ENCODE data around the gene DDN. TPM values are rescaled to one million over a fixed set of nuclear protein-coding genes. Genes with fewer than 3 reads are reported as not detected.
A peak's percentile ranks its signal among the peaks of the same experiment; 100 is the strongest.

Gene DDN
- total RNA-seq, 4 donors from 2014 or later: 0.19 to 0.40 (median 0.26) TPM

DNA sequence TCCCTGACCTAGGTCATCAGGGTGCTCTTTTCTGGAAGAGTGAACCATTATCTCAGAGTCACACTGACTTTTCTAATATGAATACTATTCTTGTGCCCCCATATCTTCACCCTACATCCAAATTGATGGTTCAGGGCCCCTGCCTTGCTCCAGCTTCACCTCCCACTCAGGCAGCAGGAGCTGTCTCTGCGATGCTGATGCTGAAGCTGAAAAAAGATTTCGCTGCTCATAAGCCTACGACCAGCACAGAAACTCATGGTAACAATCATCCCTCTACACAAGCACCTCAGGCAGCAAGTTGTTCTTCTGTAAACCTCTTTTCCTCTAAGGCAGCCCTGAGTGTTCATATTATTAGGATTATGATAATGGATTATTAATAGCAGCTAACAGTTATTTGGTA lies 45.1 kb downstream of the DDN start:
- peaks cover 0 to 49% (median 4%) of the 10 kb centered on the region in 3 donors for H3K36me3 ChIP-seq
- intact Hi-C loops (cut with DNase I): no loop called here
- 94 to 98% methylated on average over 3 of the region's 3 CpGs for WGBS, 2 donors
- TF ChIP-seq, protein P1, sequence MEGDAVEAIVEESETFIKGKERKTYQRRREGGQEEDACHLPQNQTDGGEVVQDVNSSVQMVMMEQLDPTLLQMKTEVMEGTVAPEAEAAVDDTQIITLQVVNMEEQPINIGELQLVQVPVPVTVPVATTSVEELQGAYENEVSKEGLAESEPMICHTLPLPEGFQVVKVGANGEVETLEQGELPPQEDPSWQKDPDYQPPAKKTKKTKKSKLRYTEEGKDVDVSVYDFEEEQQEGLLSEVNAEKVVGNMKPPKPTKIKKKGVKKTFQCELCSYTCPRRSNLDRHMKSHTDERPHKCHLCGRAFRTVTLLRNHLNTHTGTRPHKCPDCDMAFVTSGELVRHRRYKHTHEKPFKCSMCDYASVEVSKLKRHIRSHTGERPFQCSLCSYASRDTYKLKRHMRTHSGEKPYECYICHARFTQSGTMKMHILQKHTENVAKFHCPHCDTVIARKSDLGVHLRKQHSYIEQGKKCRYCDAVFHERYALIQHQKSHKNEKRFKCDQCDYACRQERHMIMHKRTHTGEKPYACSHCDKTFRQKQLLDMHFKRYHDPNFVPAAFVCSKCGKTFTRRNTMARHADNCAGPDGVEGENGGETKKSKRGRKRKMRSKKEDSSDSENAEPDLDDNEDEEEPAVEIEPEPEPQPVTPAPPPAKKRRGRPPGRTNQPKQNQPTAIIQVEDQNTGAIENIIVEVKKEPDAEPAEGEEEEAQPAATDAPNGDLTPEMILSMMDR (IDR thresholded peaks at IDR 0.05): no peak
- TF ChIP-seq POLR2A (IDR thresholded peaks at IDR 0.05): no peak
- H3K27ac ChIP-seq: no peak overlapping the region
- H3K4me1 ChIP-seq: peaks cover 13 to 53% (median 15%) of the 10 kb centered on the region in 3 donors
- H3K4me3 ChIP-seq: no peak overlapping the region
- no peak for DNase-seq
- H3K9me3 ChIP-seq: no peaks in the 10 kb centered on the region
- H3K27me3 ChIP-seq: no peaks in the 10 kb centered on the region

DNA sequence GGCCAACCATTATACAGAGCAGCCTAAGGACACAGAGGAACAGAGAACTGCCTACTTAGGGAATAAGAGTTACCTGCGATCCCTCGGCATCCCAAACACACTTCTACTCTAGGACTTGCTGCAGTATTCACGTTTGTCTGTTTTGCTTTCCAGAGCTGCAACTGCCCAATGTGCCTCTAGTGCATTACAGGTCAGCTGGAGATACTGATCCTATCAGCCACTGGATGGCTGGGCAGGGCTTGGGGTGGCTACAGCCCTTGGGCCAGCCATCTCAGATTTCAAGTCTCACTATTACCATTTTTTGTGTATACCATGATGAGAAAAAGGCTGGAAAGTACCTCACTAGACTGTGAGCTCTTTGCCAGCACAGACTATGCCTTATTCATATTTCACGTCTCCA lies 46.5 kb downstream of the DDN start:
- no peak overlapping the region for H3K27ac ChIP-seq
- no peak for DNase-seq
- TF ChIP-seq, protein P1 (IDR thresholded peaks at IDR 0.05): no peak
- no peak for TF ChIP-seq POLR2A (IDR thresholded peaks at IDR 0.05)
- intact Hi-C loops (cut with DNase I): no loop called here
- H3K4me3 ChIP-seq: no peak overlapping the region
- no peaks in the 10 kb centered on the region for H3K9me3 ChIP-seq
- no peaks in the 10 kb centered on the region for H3K27me3 ChIP-seq
- 78 to 83% methylated on average over 4 of the region's 4 CpGs for WGBS, 2 donors
- H3K4me1 ChIP-seq: peaks cover 11 to 54% (median 11%) of the 10 kb centered on the region in 3 donors
- peaks cover 0 to 56% (median 4%) of the 10 kb centered on the region in 3 donors for H3K36me3 ChIP-seq

GRCh38 chr12:48947727-48948126 lies 51.4 kb downstream of the DDN start:
- DNase-seq: no peak
- H3K27ac ChIP-seq: peak overlapping the region in 2 of 4 donors; percentile 14 to 21
- TF ChIP-seq POLR2A (IDR thresholded peaks at IDR 0.05): no peak
- TF ChIP-seq, protein P1 (IDR thresholded peaks at IDR 0.05): no peak
- no peaks in the 10 kb centered on the region for H3K27me3 ChIP-seq
- peaks cover 0 to 36% (median 2%) of the 10 kb centered on the region in 3 donors for H3K36me3 ChIP-seq
- no peaks in the 10 kb centered on the region for H3K9me3 ChIP-seq
- intact Hi-C loops (cut with DNase I): no loop called here
- no peak overlapping the region for H3K4me3 ChIP-seq
- H3K4me1 ChIP-seq: peaks cover 6 to 58% (median 20%) of the 10 kb centered on the region in 3 donors
- WGBS, 2 donors: 40 to 63% methylated on average over 3 of the region's 3 CpGs

GRCh38 chr12:48946943-48947342 lies 52.2 kb downstream of the DDN start:
- no peak for TF ChIP-seq POLR2A (IDR thresholded peaks at IDR 0.05)
- TF ChIP-seq, protein P1 (IDR thresholded peaks at IDR 0.05): no peak
- Histone ChIP-seq H3K27ac (no peak overlapping the region), H3K27me3 (no peaks in the 10 kb centered on the region), H3K36me3 (peaks cover 0 to 28% (median 0%) of the 10 kb centered on the region in 3 donors), H3K4me1 (peaks cover 6 to 64% (median 28%) of the 10 kb centered on the region in 3 donors), H3K4me3 (no peak overlapping the region), H3K9me3 (no peaks in the 10 kb centered on the region)
- DNase-seq: no peak
- WGBS, 2 donors: 70 to 75% methylated on average over 6 of the region's 6 CpGs
- intact Hi-C loops (cut with DNase I): no loop called here

DNA sequence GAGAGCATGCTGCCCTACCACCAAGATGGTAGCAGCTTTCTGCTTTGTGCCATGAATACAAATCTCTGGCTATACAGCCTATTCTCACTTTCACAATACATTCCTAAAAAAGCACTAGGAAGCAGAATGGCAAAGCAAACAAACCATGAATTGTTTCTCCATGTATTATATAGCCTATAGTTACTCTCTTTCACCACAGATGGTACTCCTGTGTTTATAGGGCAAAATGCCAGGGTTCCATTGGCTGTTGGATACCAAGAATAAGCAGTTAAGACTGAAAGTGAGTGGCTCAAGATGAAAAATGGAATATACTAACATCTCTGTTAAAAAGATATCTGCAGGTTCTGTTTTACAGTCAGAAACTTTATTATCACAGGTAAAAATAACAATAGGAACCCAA lies 53.0 kb downstream of the DDN start:
- TF ChIP-seq, protein P1 (IDR thresholded peaks at IDR 0.05): no peak
- no peak for TF ChIP-seq POLR2A (IDR thresholded peaks at IDR 0.05)
- DNase-seq: no peak
- Histone ChIP-seq H3K4me3 (no peak overlapping the region), H3K27me3 (no peaks in the 10 kb centered on the region), H3K27ac (no peak overlapping the region), H3K9me3 (no peaks in the 10 kb centered on the region), H3K36me3 (peaks cover 0 to 27% (median 0%) of the 10 kb centered on the region in 3 donors), H3K4me1 (peaks cover 12 to 72% (median 35%) of the 10 kb centered on the region in 3 donors)
- intact Hi-C loops (cut with DNase I): no loop called here

Small RNA genes lying within 50 kb of the gene (small RNA-seq; reads per million reads assigned to genes)
- gene RNU6-940P: 0 reads per million in 4 donors

Other genes with a start within 250 kb of the DDN start
- 10 to 100 TPM; 11.5 to 14.7 (median 13.9) TPM for gene ADCY6, start 210.3 kb downstream of the DDN start, total RNA-seq
- gene CACNB3, start 180.9 kb downstream of the DDN start, total RNA-seq: 10 to 100 TPM; 13.4 to 19.5 (median 14.0) TPM
- gene DDX23, start 147.2 kb downstream of the DDN start, total RNA-seq: 10 to 100 TPM; 46.0 to 71.5 (median 56.7) TPM
- gene RND1, start 133.5 kb downstream of the DDN start, total RNA-seq: 1 to 10 TPM in 2 of 4 donors, under 1 TPM in 2; 0.57 to 6.1 (median 0.95) TPM
- 10 to 100 TPM in 3 of 4 donors, 1 to 10 TPM in 1; 9.5 to 28.6 (median 11.8) TPM for gene FKBP11, start 73.9 kb downstream of the DDN start, total RNA-seq
- gene ARF3, start 41.9 kb downstream of the DDN start, total RNA-seq: 10 to 100 TPM; 52.2 to 76.2 (median 61.6) TPM
- gene WNT10B, start 27.6 kb downstream of the DDN start, total RNA-seq: 1 to 10 TPM in 1 of 4 donors, under 1 TPM in 3; 0.19 to 6.3 (median 0.61) TPM
- under 1 TPM in 1 of 4 donors, not detected in 3; 0.41 TPM for gene WNT1, start 21.1 kb downstream of the DDN start, total RNA-seq
- 10 to 100 TPM; 31.9 to 58.6 (median 47.8) TPM for gene PRKAG1, start 19.4 kb upstream of the DDN start, total RNA-seq
- gene KMT2D, start 61.4 kb upstream of the DDN start, total RNA-seq: 10 to 100 TPM; 29.4 to 67.9 (median 47.9) TPM
- under 1 TPM in 2 of 4 donors, not detected in 2; 0.23 to 0.44 TPM for gene RHEBL1, start 70.6 kb upstream of the DDN start, total RNA-seq
- under 1 TPM in 3 of 4 donors, not detected in 1; 0.19 to 0.31 (median 0.21) TPM for gene DHH, start 95.4 kb upstream of the DDN start, total RNA-seq
- gene LMBR1L, start 111.5 kb upstream of the DDN start, total RNA-seq: 10 to 100 TPM; 13.7 to 41.8 (median 27.8) TPM
- gene TUBA1B, start 132.0 kb upstream of the DDN start, total RNA-seq: 100 to 1,000 TPM; 414 to 957 (median 699) TPM
- 10 to 100 TPM; 14.5 to 91.0 (median 46.2) TPM for gene TUBA1A, start 189.7 kb upstream of the DDN start, total RNA-seq

Measured in esophagus squamous epithelium (tissue), 5 donors.